ENCODE measurements around the gene LSR. TPM values are rescaled to one million over a fixed set of nuclear protein-coding genes. Genes with fewer than 3 reads are reported as not detected.

LSR gene
- total RNA-seq, 2 experiments from 2014 or later, result 20.0 to 20.6 TPM

DNA sequence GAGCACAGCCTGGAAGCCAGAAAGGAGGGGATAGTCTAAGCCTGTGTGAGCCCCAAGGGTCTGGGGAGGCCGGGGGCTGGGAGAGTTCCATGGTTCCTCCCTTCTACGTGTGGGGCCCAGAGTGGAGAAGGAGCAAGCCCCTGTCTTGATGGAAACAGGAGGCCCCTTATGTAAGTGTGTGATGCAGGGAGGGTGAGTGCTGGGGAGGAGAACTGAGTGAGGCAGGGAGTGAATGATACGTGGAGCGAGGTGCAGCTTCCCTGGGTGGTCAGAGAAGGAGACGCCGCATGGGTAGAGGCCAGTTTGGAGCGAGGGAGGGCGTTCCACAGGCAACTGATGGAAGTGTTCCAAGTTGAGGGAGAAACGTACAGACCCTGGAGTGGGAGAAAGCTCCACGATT lies 59.1 kb downstream of the LSR start:
- H3K27me3 Mint-ChIP-seq, result peaks cover 1% of the 10 kb centered on the region
- no peaks in the 10 kb centered on the region for H3K9me3 Mint-ChIP-seq
- no peaks in the 10 kb centered on the region for H3K36me3 Mint-ChIP-seq (ENCODE audit: low read depth)
- H3K4me3 Mint-ChIP-seq, result no peak overlapping the region
- no peak for ATAC-seq
- no peak overlapping the region for H3K27ac Mint-ChIP-seq
- ChIA-PET POLR2A (no interaction called here), CTCF (interaction anchor here (0.7 kb wide), 1 partner anchor 12 kb away, joined by 3 read pairs; no protein-coding TSS in a partner anchor)
- intact Hi-C loops (cut with micrococcal nuclease), result no loop called here
- DNase-seq, result no peak
- no peaks in the 10 kb centered on the region for H3K4me1 Mint-ChIP-seq (ENCODE audit: low read depth)
- no peak for TF ChIP-seq CTCF (IDR thresholded peaks at IDR 0.05)

- Mint-ChIP-seq H3K9me3 (no peaks in the 10 kb centered on the region), H3K4me3 (no peak overlapping the region), H3K27ac (no peak overlapping the region), H3K4me1 (ENCODE audit: low read depth) (no peaks in the 10 kb centered on the region), H3K27me3 (no peaks in the 10 kb centered on the region), H3K36me3 (ENCODE audit: low read depth) (no peaks in the 10 kb centered on the region)
- ChIA-PET POLR2A (no interaction called here), CTCF (interaction anchor here (0.7 kb wide), 1 partner anchor 13 kb away, joined by 3 read pairs; no protein-coding TSS in a partner anchor)
- no peak for TF ChIP-seq CTCF (IDR thresholded peaks at IDR 0.05)
- ATAC-seq (no peak), DNase-seq (no peak)
- intact Hi-C loops (cut with micrococcal nuclease), result no loop called here
Observed at GRCh38 chr19:35308910-35309309, 60.1 kb downstream of the LSR start.

GRCh38 chr19:35309481-35310279 lies 60.9 kb downstream of the LSR start:
- Mint-ChIP-seq H3K36me3 (ENCODE audit: low read depth) (no peaks in the 10 kb centered on the region), H3K27me3 (no peaks in the 10 kb centered on the region), H3K27ac (no peak overlapping the region), H3K9me3 (no peaks in the 10 kb centered on the region), H3K4me1 (ENCODE audit: low read depth) (no peaks in the 10 kb centered on the region), H3K4me3 (no peak overlapping the region)
- intact Hi-C loops (cut with micrococcal nuclease), result no loop called here
- CTCF ChIA-PET, result no interaction called here
- no peak for DNase-seq
- ATAC-seq, result no peak
- no peak for TF ChIP-seq CTCF (IDR thresholded peaks at IDR 0.05)
- POLR2A ChIA-PET, result no interaction called here

DNA sequence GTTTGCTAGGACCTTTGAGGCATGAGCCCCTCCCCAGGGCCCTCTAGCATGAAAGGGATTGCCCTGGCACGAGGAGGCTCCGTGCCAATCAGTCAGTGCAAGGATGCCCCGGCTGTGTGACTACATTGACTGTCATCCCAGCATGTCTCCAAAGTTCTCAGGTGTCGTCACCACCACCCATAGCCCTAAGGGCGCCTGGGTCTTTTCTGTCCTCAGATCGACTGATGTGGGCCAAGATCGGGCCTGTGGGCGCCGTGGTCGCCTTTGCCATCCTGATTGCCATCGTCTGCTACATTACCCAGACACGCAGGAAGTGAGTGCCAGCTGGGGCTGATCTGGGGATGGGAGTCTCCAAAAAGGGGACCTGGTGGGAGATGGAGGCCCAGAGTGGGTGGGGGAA lies 61.5 kb downstream of the LSR start:
- DNase-seq (peak; percentile 20), ATAC-seq (peak; percentile 37)
- CTCF ChIA-PET, result no interaction called here
- no peaks in the 10 kb centered on the region for H3K27me3 Mint-ChIP-seq
- no peak overlapping the region for H3K4me3 Mint-ChIP-seq
- POLR2A ChIA-PET, result no interaction called here
- no peak overlapping the region for H3K27ac Mint-ChIP-seq
- H3K9me3 Mint-ChIP-seq, result no peaks in the 10 kb centered on the region
- no peaks in the 10 kb centered on the region for H3K36me3 Mint-ChIP-seq (ENCODE audit: low read depth)
- intact Hi-C loops (cut with micrococcal nuclease), result no loop called here
- no peaks in the 10 kb centered on the region for H3K4me1 Mint-ChIP-seq (ENCODE audit: low read depth)
- no peak for TF ChIP-seq CTCF (IDR thresholded peaks at IDR 0.05)

- CTCF ChIA-PET, result interaction anchor here (1.4 kb wide), 1 partner anchor 184 kb away, joined by 4 read pairs; no protein-coding TSS in a partner anchor
- POLR2A ChIA-PET, result no interaction called here
- ATAC-seq, result no peak
- no peak for TF ChIP-seq CTCF (IDR thresholded peaks at IDR 0.05)
- H3K9me3 Mint-ChIP-seq, result no peaks in the 10 kb centered on the region
- H3K4me3 Mint-ChIP-seq, result no peak overlapping the region
- no peaks in the 10 kb centered on the region for H3K36me3 Mint-ChIP-seq (ENCODE audit: low read depth)
- no peaks in the 10 kb centered on the region for H3K27me3 Mint-ChIP-seq
- no peak overlapping the region for H3K27ac Mint-ChIP-seq
- DNase-seq, result no peak
- intact Hi-C loops (cut with micrococcal nuclease), result no loop called here
- H3K4me1 Mint-ChIP-seq (ENCODE audit: low read depth), result no peaks in the 10 kb centered on the region
Observed at GRCh38 chr19:35310811-35311465, 62.1 kb downstream of the LSR start.
